ENCODE data around the gene SLC16A8.

- TF ChIP-seq POLR2AphosphoS5 (IDR thresholded peaks at IDR 0.05) = no peak
- TF ChIP-seq POLR2A (IDR thresholded peaks at IDR 0.05) = no peak
- no peak for TF ChIP-seq CTCF (IDR thresholded peaks at IDR 0.05)
- no peak for TF ChIP-seq EP300 (IDR thresholded peaks at IDR 0.05; ENCODE audit: low read depth)
Observed at GRCh38 chr22:38120359-38121110, 36.6 kb upstream of the SLC16A8 start.
